ENCODE results near the gene DOCK8.
A peak's percentile ranks its signal among the peaks of the same experiment; 100 is the strongest.

DOCK8 gene

DNA sequence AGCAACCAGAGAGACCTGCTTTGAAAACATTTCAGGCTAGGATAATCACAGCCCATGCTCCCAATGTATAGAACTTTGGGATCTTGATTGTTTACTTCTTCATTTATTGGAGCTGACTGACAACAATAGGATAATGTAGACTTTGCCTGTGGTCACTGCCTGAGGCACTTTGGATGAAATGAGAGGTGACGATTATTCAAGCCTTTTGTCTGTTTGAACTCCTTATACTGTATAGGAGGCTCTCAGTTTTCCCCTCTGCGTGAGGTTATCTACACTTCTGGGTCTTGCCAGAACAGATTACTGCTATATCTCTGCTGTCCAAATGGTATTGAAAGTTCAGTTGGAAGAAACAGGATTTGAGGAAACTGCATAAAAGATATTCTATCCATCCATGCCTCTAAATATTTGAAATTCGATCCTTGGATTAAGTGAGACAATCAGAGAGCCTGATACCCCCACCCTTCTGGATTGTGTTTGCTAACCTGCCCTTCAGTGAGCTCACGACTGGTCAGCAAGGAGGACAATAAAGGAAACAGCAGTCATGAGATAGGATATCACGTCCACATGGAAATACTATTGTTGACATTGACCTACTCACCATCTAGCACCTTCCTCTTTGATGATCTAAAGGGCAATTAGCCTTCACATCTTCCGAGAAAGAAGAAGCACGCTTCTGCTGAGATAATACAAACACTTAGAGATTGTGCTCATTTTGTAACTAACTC is 98.1 kb downstream of the DOCK8 start:
- no peak for DNase-seq (ENCODE audit: low spot score)

DNA sequence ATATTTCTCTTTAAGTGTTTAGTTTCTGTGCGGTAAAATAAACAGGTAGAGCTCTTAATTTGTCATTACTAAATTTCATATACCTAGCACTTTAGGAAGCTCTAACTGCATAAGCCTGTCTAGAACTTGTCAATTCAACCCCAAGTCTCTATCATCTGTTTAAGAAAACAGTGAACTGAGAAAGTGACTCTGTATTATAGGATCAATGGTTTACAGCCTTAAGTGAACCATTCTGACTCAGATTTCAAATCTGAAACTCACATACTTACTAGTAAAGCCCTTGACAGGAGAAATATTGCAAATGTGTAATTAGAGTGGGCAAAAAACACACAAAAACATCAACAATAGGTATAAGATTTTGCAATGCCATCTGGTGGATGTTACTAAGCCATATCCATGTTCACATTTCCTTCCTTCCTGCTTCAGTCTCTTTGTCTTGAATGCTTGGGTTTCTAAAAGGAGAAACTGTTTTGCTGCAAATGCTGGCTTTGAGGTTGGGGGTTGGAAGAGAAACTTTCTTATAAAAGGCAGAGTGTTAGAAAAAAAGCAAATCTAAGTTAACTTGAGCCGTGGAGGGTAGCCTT is 101.8 kb downstream of the DOCK8 start:
- DNase-seq (ENCODE audit: low spot score), result no peak

DNA sequence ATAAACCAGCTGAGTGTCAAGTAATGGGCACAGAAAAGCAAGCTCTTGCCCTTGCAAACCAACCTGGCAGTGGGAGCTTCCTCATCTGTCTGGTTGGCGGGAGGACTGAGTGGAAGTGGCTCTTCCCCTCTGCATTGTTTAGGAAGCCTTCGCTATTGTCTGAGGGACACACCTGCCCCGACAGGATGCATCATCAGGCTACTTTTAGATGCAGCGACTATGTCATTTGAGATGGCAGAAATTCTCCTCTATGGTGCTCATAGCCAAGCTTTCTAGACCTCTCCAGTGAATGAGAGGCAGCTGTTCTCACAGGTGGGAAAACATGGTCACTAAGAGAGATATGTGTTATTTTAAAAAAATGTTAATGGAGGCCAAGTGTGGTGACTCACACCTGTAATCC is 104.0 kb downstream of the DOCK8 start:
- DNase-seq (ENCODE audit: low spot score), result no peak

- DNase-seq (ENCODE audit: low spot score), result no peak
Observed at GRCh38 chr9:324971-325370, 110.3 kb downstream of the DOCK8 start.

- DNase-seq (ENCODE audit: low spot score), result no peak
Observed at GRCh38 chr9:326667-327066, 112.0 kb downstream of the DOCK8 start.

DNA sequence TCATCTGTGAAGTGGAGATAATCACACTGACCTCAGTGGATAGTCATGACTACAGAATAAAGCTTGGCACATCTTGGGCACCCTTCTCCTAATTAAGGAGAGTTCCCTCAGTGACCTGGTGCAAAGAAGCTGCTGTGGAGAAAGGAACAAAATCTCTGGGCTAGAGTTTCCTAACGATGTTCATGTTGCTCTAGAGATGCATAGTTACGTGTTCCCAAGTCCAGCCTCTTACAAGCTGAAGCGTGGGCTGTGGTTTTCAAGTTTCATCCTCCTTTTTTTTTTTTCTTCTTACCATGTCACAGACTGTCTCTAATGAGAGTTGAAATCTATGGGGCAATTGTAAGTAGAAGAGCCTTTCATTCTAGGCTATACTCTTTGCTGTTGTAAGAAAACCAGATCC is 113.8 kb downstream of the DOCK8 start:
- no peak for DNase-seq (ENCODE audit: low spot score)

GRCh38 chr9:331197-331596 is 116.5 kb downstream of the DOCK8 start:
- DNase-seq (ENCODE audit: low spot score), result no peak

DNA sequence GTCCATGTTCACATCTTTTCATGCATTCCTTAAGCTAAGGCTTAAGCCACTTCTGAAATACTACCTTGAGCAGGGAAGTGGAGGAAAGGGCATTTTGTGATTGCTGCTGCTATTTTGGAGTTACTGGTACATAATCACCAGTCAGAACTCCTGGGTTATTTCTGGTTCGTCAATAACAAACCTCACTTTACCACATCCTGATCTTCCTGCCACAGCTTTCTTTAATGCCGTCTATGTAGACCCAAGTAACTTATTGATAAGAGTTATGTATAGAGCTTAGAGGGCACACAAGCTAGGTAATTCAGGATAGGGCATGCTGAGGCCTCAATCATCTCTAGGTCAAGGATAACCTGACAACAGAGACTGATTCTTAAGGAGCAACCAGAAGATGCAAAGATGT is 120.7 kb downstream of the DOCK8 start:
- DNase-seq (ENCODE audit: low spot score), result no peak

- DNase-seq (ENCODE audit: low spot score), result peak; percentile 28
Observed at GRCh38 chr9:336039-336438, 121.4 kb downstream of the DOCK8 start.

DNA sequence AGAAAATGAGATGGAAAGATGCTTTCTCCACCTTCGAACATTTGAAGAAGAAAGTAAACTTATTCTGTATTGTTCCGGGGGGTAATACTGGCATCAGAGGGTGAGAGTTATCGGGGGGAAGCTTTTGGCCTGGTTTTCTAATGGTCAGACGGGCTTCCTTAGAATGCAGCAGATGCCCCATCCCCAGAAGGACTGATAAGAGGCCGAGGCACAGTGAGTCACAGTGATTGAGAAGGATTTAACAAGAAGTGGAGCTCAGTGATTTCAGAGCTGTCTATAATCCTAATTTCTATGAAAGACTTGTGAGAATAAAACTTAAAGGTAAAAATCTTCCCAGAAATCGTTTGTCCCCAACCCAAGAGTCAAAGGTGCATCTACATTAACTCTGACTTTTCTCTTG is 123.9 kb downstream of the DOCK8 start:
- no peak for DNase-seq (ENCODE audit: low spot score)

DNA sequence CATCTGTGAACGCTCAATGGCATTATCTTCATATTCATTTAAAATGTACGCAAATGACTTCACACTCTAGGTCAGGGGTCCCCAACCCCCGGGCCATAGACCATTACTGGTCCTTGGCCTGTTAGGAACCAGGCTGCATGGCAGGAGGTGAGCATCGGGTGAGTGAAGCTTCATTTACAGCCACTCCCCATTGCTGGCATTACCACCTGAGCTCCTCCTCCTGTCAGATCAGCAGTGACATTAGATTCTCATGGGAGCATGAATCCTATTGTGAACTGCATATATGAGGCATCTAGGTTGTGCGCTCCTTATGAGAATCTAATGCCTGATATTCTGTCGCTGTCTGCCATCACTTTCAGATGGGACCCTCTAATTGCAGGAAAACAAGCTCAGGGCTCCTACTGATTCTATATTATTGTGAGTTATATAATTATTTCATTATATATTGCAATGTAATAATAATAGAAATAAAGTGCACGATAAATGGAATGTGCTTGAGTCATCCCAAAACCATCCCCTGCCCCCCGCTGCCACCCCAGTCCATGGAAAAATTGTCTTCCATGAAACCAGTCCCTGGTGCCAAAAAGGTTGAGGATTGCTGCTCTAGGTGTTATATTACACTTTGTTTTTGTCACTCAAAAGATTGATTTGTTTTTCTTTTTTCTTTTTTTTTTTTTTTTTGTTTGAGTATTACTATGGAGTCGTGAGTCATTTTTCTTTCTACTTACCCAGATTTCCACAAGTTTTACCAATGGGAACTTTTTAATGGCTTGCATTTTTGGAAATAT is 127.2 kb downstream of the DOCK8 start:
- no peak for DNase-seq (ENCODE audit: low spot score)

- no peak for DNase-seq (ENCODE audit: low spot score)
Observed at GRCh38 chr9:343773-344172, 129.1 kb downstream of the DOCK8 start.

DNA sequence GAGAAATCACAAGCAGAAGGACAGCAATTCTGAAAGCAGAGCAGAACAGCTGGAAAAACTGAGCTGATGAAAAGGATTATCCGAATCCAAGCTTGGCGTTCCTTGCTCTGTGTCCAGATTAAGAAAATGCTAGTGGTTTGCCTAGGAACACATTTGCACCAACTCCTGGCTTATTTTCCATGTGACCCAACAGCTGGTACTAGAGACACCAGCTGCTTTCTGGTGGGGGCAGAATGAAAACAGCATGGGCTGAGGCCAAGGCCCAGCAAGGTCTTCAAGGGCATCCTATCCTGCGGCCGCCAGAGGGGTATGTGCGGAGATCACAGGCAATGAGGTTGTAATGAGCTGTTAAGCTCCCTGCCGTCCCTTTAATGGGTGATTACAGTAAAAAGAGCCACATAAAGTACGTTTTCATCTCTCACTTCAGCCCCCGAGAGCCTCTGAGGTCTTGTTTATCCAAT is 131.5 kb downstream of the DOCK8 start:
- no peak for DNase-seq (ENCODE audit: low spot score)

DNA sequence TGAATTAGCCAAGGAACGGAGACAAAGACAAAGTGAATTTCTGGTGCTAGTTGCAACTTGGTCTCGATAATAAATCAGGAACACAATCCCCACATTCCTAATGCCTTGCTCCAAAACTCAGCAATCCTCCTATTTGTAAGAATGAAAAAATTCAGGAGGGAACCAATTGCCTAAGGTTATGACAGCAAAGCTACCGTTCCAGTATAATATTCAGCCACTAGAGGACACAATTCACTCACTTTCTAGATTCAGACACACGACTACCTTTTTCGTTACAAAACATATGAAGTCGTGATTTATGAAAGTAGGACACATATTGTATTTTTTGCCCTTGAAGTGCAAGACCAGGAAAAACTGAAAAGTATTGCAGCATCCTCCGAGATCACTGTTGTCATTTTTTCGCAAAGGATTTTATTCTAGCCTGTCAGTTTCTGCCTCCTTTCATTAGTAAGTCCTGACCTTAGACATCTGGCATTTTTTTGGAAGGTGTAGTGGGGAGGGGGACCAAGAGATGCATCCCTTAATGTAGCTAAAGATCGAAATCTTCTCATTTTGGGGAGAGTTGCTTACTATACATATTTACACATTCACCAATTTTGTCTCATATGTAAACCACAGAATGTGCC is 133.1 kb downstream of the DOCK8 start:
- peak; percentile 14 for DNase-seq (ENCODE audit: low spot score)

DNA sequence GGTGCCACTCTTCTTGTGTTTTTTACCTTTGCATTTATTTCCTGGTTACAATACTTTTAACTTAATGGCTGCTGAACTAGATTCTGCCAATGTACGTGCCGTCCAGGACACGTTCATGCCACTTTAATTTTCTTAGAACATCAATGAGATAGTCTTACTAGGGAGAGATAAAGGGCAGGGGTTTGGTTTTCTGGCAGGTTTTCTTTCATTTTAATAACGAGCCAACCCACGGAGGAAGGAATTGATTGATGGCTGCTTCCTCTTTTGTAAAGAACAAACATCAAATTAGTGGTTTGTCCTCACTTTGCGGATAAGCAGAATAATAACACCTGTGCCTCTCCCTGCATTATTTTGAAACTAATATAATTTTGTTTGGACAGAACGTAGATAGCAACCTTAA is 135.7 kb downstream of the DOCK8 start:
- no peak for DNase-seq (ENCODE audit: low spot score)

DNA sequence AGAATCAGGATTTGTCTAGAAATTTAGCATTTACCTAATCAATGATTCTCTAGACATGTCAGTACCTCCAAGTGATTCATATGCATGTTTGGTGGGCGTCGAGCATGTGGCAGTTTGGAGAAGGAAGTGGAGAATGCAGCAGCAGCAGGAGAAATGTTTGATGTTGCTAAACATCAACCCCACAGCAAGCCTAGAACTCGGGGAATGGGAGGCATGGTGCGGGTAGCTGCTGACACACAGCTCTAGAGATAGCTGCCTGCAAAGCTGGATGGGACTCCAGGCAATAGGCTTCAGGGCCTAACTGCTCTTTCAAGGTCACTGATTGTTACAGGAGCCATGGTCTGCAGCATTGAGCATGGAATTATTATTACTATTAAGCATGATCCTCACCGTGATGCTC is 137.3 kb downstream of the DOCK8 start:
- DNase-seq (ENCODE audit: low spot score), result no peak

GRCh38 chr9:353077-353476 is 138.4 kb downstream of the DOCK8 start:
- no peak for DNase-seq (ENCODE audit: low spot score)

GRCh38 chr9:354453-354852 is 139.8 kb downstream of the DOCK8 start:
- no peak for DNase-seq (ENCODE audit: low spot score)

DNA sequence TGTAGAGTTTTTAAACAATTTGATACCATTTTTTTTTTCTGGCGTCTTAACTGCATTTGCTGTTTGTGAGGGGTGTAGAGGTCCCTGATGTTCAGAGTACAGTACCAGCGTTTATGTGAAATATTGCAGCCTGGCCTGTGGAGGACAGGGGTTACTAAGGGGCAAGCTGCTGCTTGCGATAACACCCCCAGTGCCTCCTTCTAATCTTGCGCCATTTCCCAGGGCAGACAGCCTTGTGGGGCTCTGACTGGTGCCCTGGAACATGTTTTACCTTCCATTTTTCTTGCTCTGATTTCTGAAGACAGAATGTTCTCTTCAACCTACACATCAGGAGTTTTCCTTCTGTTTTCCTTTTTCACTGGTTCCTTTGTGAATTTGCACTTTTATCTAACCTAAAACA is 142.9 kb downstream of the DOCK8 start:
- no peak for DNase-seq (ENCODE audit: low spot score)

DNA sequence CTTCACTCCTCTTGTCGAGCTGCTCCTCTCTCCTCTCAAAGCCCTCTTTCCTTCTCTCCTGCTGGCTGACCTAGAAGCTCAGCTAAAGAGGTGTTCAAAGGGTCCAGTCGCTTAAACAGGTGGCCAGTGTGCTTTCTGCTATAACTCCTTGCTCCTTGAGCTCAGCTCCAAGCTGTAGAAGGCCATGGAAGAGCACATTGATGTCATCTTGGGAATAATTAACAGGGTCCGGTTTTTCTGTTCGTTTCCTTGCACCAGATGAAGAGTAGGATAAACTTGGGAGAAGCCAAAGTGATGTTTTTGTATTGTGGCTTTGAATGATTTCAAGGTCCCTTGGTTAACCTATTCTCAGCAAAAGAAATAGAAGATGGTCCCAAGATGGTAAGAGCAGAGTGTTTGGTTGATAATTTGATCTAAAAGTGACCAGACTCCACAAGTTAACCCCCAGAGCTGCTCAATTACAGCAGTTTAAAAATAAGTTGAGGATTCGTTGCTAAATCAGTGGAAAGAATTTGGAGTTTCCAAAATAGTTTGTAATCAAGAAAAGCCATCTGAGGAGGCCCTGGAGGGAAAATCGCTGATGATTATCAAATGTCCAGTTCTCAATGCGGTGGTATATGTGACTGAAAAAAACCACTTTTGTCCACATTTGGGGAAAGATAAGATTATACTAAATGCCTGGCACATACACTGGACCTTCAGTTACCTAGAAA is 148.1 kb downstream of the DOCK8 start:
- DNase-seq (ENCODE audit: low spot score), result no peak

DNA sequence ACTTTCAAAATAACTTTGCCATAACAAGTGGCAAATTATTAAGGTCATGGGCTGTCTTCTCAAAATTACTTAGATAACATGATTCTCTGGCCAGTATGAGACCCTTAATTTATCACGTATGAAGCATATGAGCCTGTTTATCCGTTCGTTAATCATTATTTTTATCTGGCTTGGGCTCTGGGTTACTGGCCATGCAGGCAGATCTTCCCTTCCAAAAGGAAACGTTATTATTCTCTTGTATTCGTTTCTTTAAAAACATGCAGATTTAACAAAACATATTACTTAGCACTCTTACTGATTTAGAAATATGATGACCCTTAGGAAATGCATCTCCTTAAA is 148.6 kb downstream of the DOCK8 start:
- DNase-seq (ENCODE audit: low spot score), result no peak

- DNase-seq (ENCODE audit: low spot score), result no peak
Observed at GRCh38 chr9:365436-365835, 150.8 kb downstream of the DOCK8 start.

All from HuH-7.5 (cell line).